D721Med (cell line): Measurements from ENCODE around the gene IL22RA2.

Experiments used
- DNase-seq: peaks from one replicate; pipeline ENCODE4 v3.0.0; 2011; ENCODE audit warnings: low spot score; ENCODE audit not compliant: insufficient read length
- FAIRE-seq: peaks from 2 replicates; lab custom pipeline; 2011; peaks lifted over from hg19 to GRCh38; lab: Jason Lieb, UNC
- CTCF ChIP-seq: IDR thresholded peaks from 2 replicates; pipeline ENCODE4 v1.5.1; 2012; ENCODE audit warnings: mild to moderate bottlenecking, control low read depth; ENCODE audit not compliant: insufficient read depth; ENCODE audit errors: missing control alignments

Gene IL22RA2

GRCh38 chr6:137147195-137147594 is 26.2 kb downstream of the IL22RA2 start:
- TF ChIP-seq CTCF, result no peak
- FAIRE-seq (no peak), DNase-seq (no peak)

- no peak for TF ChIP-seq CTCF
Observed at GRCh38 chr6:137146206-137146605, 27.2 kb downstream of the IL22RA2 start.

GRCh38 chr6:137145421-137145820 is 28.0 kb downstream of the IL22RA2 start:
- no peak for FAIRE-seq
- TF ChIP-seq CTCF, result no peak
- no peak for DNase-seq

More at GRCh38 chr6:137146206-137146605, 27.2 kb downstream of the IL22RA2 start:
- no peak for DNase-seq
- FAIRE-seq, result no peak

GRCh38 chr6:137136065-137136464 is 37.4 kb downstream of the IL22RA2 start:
- no peak for TF ChIP-seq CTCF
- DNase-seq (no peak), FAIRE-seq (no peak)

- no peak for DNase-seq
- no peak for FAIRE-seq
- TF ChIP-seq CTCF, result no peak
Observed at GRCh38 chr6:137134483-137134882, 39.0 kb downstream of the IL22RA2 start.

- no peak for DNase-seq
- FAIRE-seq, result no peak
Observed at GRCh38 chr6:137133122-137133521, 40.3 kb downstream of the IL22RA2 start.

More at GRCh38 chr6:137133122-137133521, 40.3 kb downstream of the IL22RA2 start:
- no peak for TF ChIP-seq CTCF
